Neuronal stem cell (in vitro differentiated cells): ENCODE data around the gene IFT25.

Source experiments
- DNase-seq: peaks from one replicate; pipeline ENCODE4 v3.0.0-alpha.2; 2013; ENCODE audit warnings: low spot score
- H2AFZ ChIP-seq: one replicate; pipeline ENCODE4 v1.6.1; 2013; ENCODE audit warnings: mild to moderate bottlenecking, low read length, inconsistent platforms
- H2AK5ac ChIP-seq: 2 replicates; pipeline ENCODE4 v1.6.1; 2013; ENCODE audit warnings: low read depth, mild to moderate bottlenecking, inconsistent platforms, low read length, moderate library complexity, mixed read lengths
- H2BK120ac ChIP-seq: 2 replicates; pipeline ENCODE4 v1.6.1; 2013; ENCODE audit warnings: low read depth, mild to moderate bottlenecking, inconsistent platforms, low read length, moderate library complexity, mixed read lengths
- H2BK12ac ChIP-seq: one replicate; pipeline ENCODE4 v1.6.1; 2013; ENCODE audit warnings: low read length, inconsistent platforms
- H2BK15ac ChIP-seq: 2 replicates; pipeline ENCODE4 v1.6.1; 2013; ENCODE audit warnings: mild to moderate bottlenecking, low read length, inconsistent platforms, mixed read lengths
- H2BK5ac ChIP-seq: one replicate; pipeline ENCODE4 v1.6.1; 2013; ENCODE audit warnings: inconsistent platforms, mild to moderate bottlenecking, low read length, moderate library complexity
- H3K14ac ChIP-seq: one replicate; pipeline ENCODE4 v1.6.1; 2013; ENCODE audit warnings: low read length, inconsistent platforms
- H3K18ac ChIP-seq: 2 replicates; pipeline ENCODE4 v1.6.1; 2013; ENCODE audit warnings: low read length, inconsistent platforms
- H3K23ac ChIP-seq: 2 replicates; pipeline ENCODE4 v1.6.1; 2013; ENCODE audit warnings: low read depth, mild to moderate bottlenecking, mixed read lengths, low read length, inconsistent platforms; ENCODE audit not compliant: poor library complexity
- H3K27ac ChIP-seq: replicated peaks from 3 replicates; pipeline ENCODE4 v1.5.1; 2013; ENCODE audit warnings: low read length, inconsistent platforms
- H3K27me3 ChIP-seq, 3 experiments: 2 replicates each; pipeline ENCODE4 v1.6.1; 2013; ENCODE audit warnings: low read length in 3 of 3, mild to moderate bottlenecking in 2 of 3, inconsistent platforms in 1 of 3, low read depth in 1 of 3, mixed read lengths in 1 of 3, moderate library complexity in 1 of 3; ENCODE audit not compliant: control insufficient read depth in 3 of 3, insufficient read depth in 3 of 3
- H3K36me3 ChIP-seq, 2 donors: replicated peaks in 1 of 2; 2 replicates each; pipeline ENCODE4 v1.6.1; 2013; ENCODE audit warnings: low read length in 2 of 2; ENCODE audit not compliant: control insufficient read depth in 2 of 2, insufficient read depth in 2 of 2
- H3K4ac ChIP-seq: 2 replicates; pipeline ENCODE4 v1.6.1; 2013; ENCODE audit warnings: inconsistent platforms, mild to moderate bottlenecking, low read length, moderate library complexity
- H3K4me1 ChIP-seq, 2 donors: 1 replicate in 1 of 2; 2 replicates in 1 of 2; pipeline ENCODE4 v1.6.1; 2013; ENCODE audit warnings: low read length in 2 of 2, low read depth in 1 of 2; ENCODE audit not compliant: control insufficient read depth in 2 of 2, insufficient read depth in 1 of 2
- H3K4me2 ChIP-seq: one replicate; pipeline ENCODE4 v1.6.1; 2013; ENCODE audit warnings: mild to moderate bottlenecking, low read length, inconsistent platforms; ENCODE audit not compliant: insufficient read depth, poor library complexity, severe bottlenecking
- H3K4me3 ChIP-seq, 2 donors: 2 replicates each; pipeline ENCODE4 v1.5.1; 2013; ENCODE audit warnings: low read length in 2 of 2, mild to moderate bottlenecking in 2 of 2, inconsistent platforms in 1 of 2, moderate library complexity in 1 of 2
- H3K79me1 ChIP-seq: one replicate; pipeline ENCODE4 v1.6.1; 2013; ENCODE audit warnings: low read depth, mild to moderate bottlenecking, inconsistent platforms, low read length, moderate library complexity
- H3K9ac ChIP-seq: one replicate; pipeline ENCODE4 v1.6.1; 2013; ENCODE audit warnings: mild to moderate bottlenecking, low read depth, low read length, inconsistent platforms; ENCODE audit not compliant: poor library complexity
- H3K9me3 ChIP-seq, 2 donors: replicated peaks in 1 of 2; 2 replicates each; pipeline versions ENCODE3 to v1.6.1; 2013; ENCODE audit warnings: low read length in 2 of 2, mild to moderate bottlenecking in 2 of 2, inconsistent platforms in 1 of 2, low read depth in 1 of 2, mixed read lengths in 1 of 2, moderate library complexity in 1 of 2; ENCODE audit not compliant: control insufficient read depth in 2 of 2, insufficient read depth in 1 of 2
- H4K8ac ChIP-seq: one replicate; pipeline ENCODE4 v1.6.1; 2013; ENCODE audit warnings: low read depth, mild to moderate bottlenecking, inconsistent platforms, low read length, moderate library complexity
- H4K91ac ChIP-seq: one replicate; pipeline ENCODE4 v1.6.1; 2013; ENCODE audit warnings: low read length, low read depth, mild to moderate bottlenecking, inconsistent platforms; ENCODE audit not compliant: poor library complexity
- WGBS, 2 donors: extraction: QIAGEN DNeasy Blood & Tissue Kit; methylation state at CpG; one replicate each; pipeline ENCODE4 v1.1.7; 2013; ENCODE audit warnings: missing lambda C conversion rate in 2 of 2, mixed read lengths in 1 of 2; ENCODE audit not compliant: insufficient read length in 2 of 2, insufficient replicate concordance in 1 of 2; ENCODE audit errors: extremely low coverage in 2 of 2; 5-methylcytosine and 5-hydroxymethylcytosine counted together

The IFT25 gene

GRCh38 chr1:53892911-53893310 lies 52.6 kb downstream of the IFT25 start:
- H2AFZ ChIP-seq, result no peak overlapping the region
- H3K27ac ChIP-seq, result no peak overlapping the region
- H3K4ac ChIP-seq, result no peak overlapping the region
- H3K79me1 ChIP-seq, result peaks cover 2% of the 10 kb centered on the region
- no peak overlapping the region for H2BK120ac ChIP-seq
- peaks cover 0 to 9% of the 10 kb centered on the region in 2 donors for H3K36me3 ChIP-seq
- no peaks in the 10 kb centered on the region for H3K9me3 ChIP-seq
- H2BK15ac ChIP-seq, result no peak overlapping the region
- no peak overlapping the region for H3K14ac ChIP-seq
- H4K8ac ChIP-seq, result no peak overlapping the region
- no peak overlapping the region for H2AK5ac ChIP-seq
- no peak overlapping the region for H3K23ac ChIP-seq
- H3K27me3 ChIP-seq, result no peaks in the 10 kb centered on the region
- H2BK12ac ChIP-seq, result no peak overlapping the region
- no peak overlapping the region for H3K9ac ChIP-seq
- no peak overlapping the region for H3K18ac ChIP-seq
- H2BK5ac ChIP-seq, result no peak overlapping the region
- no CpG with 5 or more reads among the region's 5 CpGs for WGBS, 2 donors
- H4K91ac ChIP-seq, result no peak overlapping the region
- H3K4me2 ChIP-seq, result no peak overlapping the region
- no peak for DNase-seq
- H3K4me1 ChIP-seq, result peaks cover 2 to 4% of the 10 kb centered on the region in 2 donors
- no peak overlapping the region for H3K4me3 ChIP-seq

- Histone ChIP-seq H3K79me1 (peaks cover 2% of the 10 kb centered on the region), H3K9me3 (no peaks in the 10 kb centered on the region), H2AFZ (no peak overlapping the region), H3K36me3 (peaks cover 0 to 17% of the 10 kb centered on the region in 2 donors), H4K91ac (no peak overlapping the region), H3K4me1 (peaks cover 2 to 4% of the 10 kb centered on the region in 2 donors), H3K4ac (no peak overlapping the region), H2BK15ac (no peak overlapping the region), H4K8ac (no peak overlapping the region), H2AK5ac (no peak overlapping the region), H3K9ac (no peak overlapping the region), H3K27ac (no peak overlapping the region), H2BK5ac (no peak overlapping the region), H3K4me2 (no peak overlapping the region), H3K4me3 (no peak overlapping the region), H2BK120ac (no peak overlapping the region), H3K27me3 (no peaks in the 10 kb centered on the region), H3K23ac (no peak overlapping the region), H3K14ac (no peak overlapping the region), H2BK12ac (no peak overlapping the region), H3K18ac (no peak overlapping the region)
- no CpG with 5 or more reads among the region's 2 CpGs for WGBS, 2 donors
- DNase-seq, result no peak
Observed at GRCh38 chr1:53891678-53892077, 53.8 kb downstream of the IFT25 start.

- no peak overlapping the region for H4K8ac ChIP-seq
- H2BK15ac ChIP-seq, result no peak overlapping the region
- no peak overlapping the region for H3K4me2 ChIP-seq
- no peak overlapping the region for H4K91ac ChIP-seq
- H3K23ac ChIP-seq, result no peak overlapping the region
- no peak overlapping the region for H3K4ac ChIP-seq
- no CpG with 5 or more reads among the region's 2 CpGs for WGBS, 2 donors
- no peak overlapping the region for H2AFZ ChIP-seq
- no peak overlapping the region for H2BK120ac ChIP-seq
- H3K79me1 ChIP-seq, result peaks cover 2% of the 10 kb centered on the region
- no peak overlapping the region for H3K18ac ChIP-seq
- peaks cover 0 to 24% of the 10 kb centered on the region in 2 donors for H3K36me3 ChIP-seq
- no peak overlapping the region for H2BK5ac ChIP-seq
- H2AK5ac ChIP-seq, result no peak overlapping the region
- DNase-seq, result no peak
- H3K4me1 ChIP-seq, result peaks cover 2 to 4% of the 10 kb centered on the region in 2 donors
- H3K9me3 ChIP-seq, result no peaks in the 10 kb centered on the region
- H2BK12ac ChIP-seq, result no peak overlapping the region
- no peak overlapping the region for H3K27ac ChIP-seq
- H3K27me3 ChIP-seq, result no peaks in the 10 kb centered on the region
- no peak overlapping the region for H3K9ac ChIP-seq
- H3K14ac ChIP-seq, result no peak overlapping the region
- no peak overlapping the region for H3K4me3 ChIP-seq
Observed at GRCh38 chr1:53891018-53891417, 54.5 kb downstream of the IFT25 start.

GRCh38 chr1:53890522-53890941 lies 55.0 kb downstream of the IFT25 start:
- Histone ChIP-seq H2BK5ac (no peak overlapping the region), H3K4me1 (peaks cover 2 to 4% of the 10 kb centered on the region in 2 donors), H2AK5ac (no peak overlapping the region), H4K8ac (no peak overlapping the region), H4K91ac (no peak overlapping the region), H2AFZ (peak overlapping the region; percentile 95), H3K4me2 (no peak overlapping the region), H3K18ac (no peak overlapping the region), H2BK15ac (no peak overlapping the region), H3K14ac (no peak overlapping the region), H2BK120ac (no peak overlapping the region), H2BK12ac (no peak overlapping the region), H3K27ac (no peak overlapping the region), H3K27me3 (no peaks in the 10 kb centered on the region), H3K79me1 (peaks cover 2% of the 10 kb centered on the region), H3K23ac (no peak overlapping the region), H3K4ac (no peak overlapping the region), H3K4me3 (no peak overlapping the region), H3K36me3 (peaks cover 0 to 29% of the 10 kb centered on the region in 2 donors), H3K9ac (no peak overlapping the region), H3K9me3 (no peaks in the 10 kb centered on the region)
- no CpG with 5 or more reads among the region's 7 CpGs for WGBS, 2 donors
- no peak for DNase-seq
